Measurements from ENCODE around the gene AJAP1. TPM values are rescaled to one million over a fixed set of nuclear protein-coding genes. Genes with fewer than 3 reads are reported as not detected.

AJAP1 gene
- total and polyA plus RNA-seq, 10 of the 15 experiments (the other 5 are each of a cell fraction or from before 2014, with no cell fraction given), result not detected

- TF ChIP-seq BHLHE40 (IDR thresholded peaks at IDR 0.05; ENCODE audit: borderline replicate concordance in 1 of 2, low read depth in 2 of 2, low read length in 1 of 2) (no peak), SRF (IDR thresholded peaks at IDR 0.05; ENCODE audit: low read depth in 2 of 2, low read length in 2 of 2) (no peak), HDAC6 (IDR thresholded peaks at IDR 0.05; ENCODE audit: unreplicated experiment) (no peak), SMAD1 (IDR thresholded peaks at IDR 0.05; ENCODE audit: low read depth, partially characterized antibody) (no peak), EZH2 (IDR thresholded peaks at IDR 0.05; ENCODE audit: borderline replicate concordance, control insufficient read depth, low read depth, low read length) (no peak), E4F1 (IDR thresholded peaks at IDR 0.05; ENCODE audit: borderline replicate concordance, partially characterized antibody) (no peak), KLF5 (IDR thresholded peaks at IDR 0.05; ENCODE audit: partially characterized antibody) (no peak)
Observed at GRCh38 chr1:4725416-4725815, 71.0 kb downstream of the AJAP1 start (continued).

GRCh38 chr1:4726620-4727341 is 72.4 kb downstream of the AJAP1 start:
- intact Hi-C loops (cut with micrococcal nuclease; ENCODE audit: unreplicated experiment) (no loop called here), in situ Hi-C loops (cut with MboI) (no loop called here)
- ChIA-PET RAD21 (ENCODE audit: unreplicated experiment) (no interaction called here), POLR2A (no interaction called here), CTCF (no interaction called here), SMC1A (ENCODE audit: uncharacterized antibody, unreplicated experiment) (no interaction called here)
- Histone ChIP-seq H2AFZ (ENCODE audit: control insufficient read depth, low read depth, low read length) (no peak overlapping the region), H4K20me1 (ENCODE audit: control insufficient read depth, insufficient read depth) (no peaks in the 10 kb centered on the region), H3K9me3 (replicated peaks; ENCODE audit: control insufficient read depth, insufficient read depth, low read length) (no peaks in the 10 kb centered on the region), H3K4me2 (ENCODE audit: control insufficient read depth, insufficient read depth) (no peak overlapping the region), H3K36me3 (ENCODE audit: control insufficient read depth in 2 of 2, insufficient read depth in 2 of 2, low read length in 1 of 2) (no peaks in the 10 kb centered on the region), H3K9ac (ENCODE audit: control insufficient read depth, insufficient read depth, low read length) (no peak overlapping the region), H3K27ac (ENCODE audit: control insufficient read depth, insufficient read depth) (no peak overlapping the region), H3K4me3 (no peak overlapping the region), H3K4me1 (ENCODE audit: control insufficient read depth, insufficient read depth, low read length) (no peaks in the 10 kb centered on the region), H3K79me2 (ENCODE audit: control insufficient read depth, insufficient read depth, low read length) (no peaks in the 10 kb centered on the region), H3K27me3 (replicated peaks in 1 of 2; ENCODE audit: control insufficient read depth in 2 of 2, insufficient read depth in 2 of 2, low read length in 1 of 2) (no peaks in the 10 kb centered on the region)
- WGBS (ENCODE audit: insufficient coverage, insufficient replicate concordance, low lambda C conversion rate, missing lambda C conversion rate), result 55% methylated on average over 21 of the region's 26 CpGs
- DNase-seq (ENCODE audit: low read depth, low spot score), result no peak
- BruUV-seq (replicated peaks), result no TSS peak
- no peak for ATAC-seq
- TF ChIP-seq POLR2A (IDR thresholded peaks at IDR 0.05; ENCODE audit: low read depth, low read length), result no peak
- TF ChIP-seq BACH1 (IDR thresholded peaks at IDR 0.05; ENCODE audit: borderline replicate concordance), result no peak
- TF ChIP-seq MAX (IDR thresholded peaks at IDR 0.05; ENCODE audit: low read depth, low read length), result no peak
- no peak for TF ChIP-seq CEBPZ (IDR thresholded peaks at IDR 0.05; ENCODE audit: low read depth, low read length)
- TF ChIP-seq ETV6 (conservative IDR thresholded peaks at IDR 0.05 in 1 of 2, IDR thresholded peaks at IDR 0.05 in 1 of 2; ENCODE audit: borderline replicate concordance in 1 of 2, low read depth in 1 of 2), result no peak
- TF ChIP-seq PBX3 (IDR thresholded peaks at IDR 0.05; ENCODE audit: insufficient replicate concordance, low read depth, low read length), result no peak
- FAIRE-seq, result no peak
